ENCODE data around the gene FTO.

DNA sequence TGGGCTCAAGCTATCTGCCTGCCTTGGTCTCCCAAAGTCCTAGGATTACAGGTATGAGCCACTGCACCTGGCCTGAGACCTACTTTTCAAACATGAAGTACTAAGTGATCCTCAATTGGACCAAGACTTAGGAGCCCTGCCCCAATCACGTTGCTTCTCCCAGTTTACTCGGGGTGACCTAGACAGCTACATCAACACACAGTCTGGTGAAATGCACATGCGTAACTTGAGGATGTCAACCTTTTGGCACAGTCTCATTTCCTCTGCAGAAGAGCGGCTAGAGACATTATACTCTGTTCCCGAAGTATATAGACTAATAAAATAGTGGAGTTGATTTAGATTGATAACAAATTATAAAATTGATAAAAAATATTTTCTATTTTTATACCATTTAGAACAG, 17.1 kb downstream of the FTO start:
- TF ChIP-seq, protein P1, sequence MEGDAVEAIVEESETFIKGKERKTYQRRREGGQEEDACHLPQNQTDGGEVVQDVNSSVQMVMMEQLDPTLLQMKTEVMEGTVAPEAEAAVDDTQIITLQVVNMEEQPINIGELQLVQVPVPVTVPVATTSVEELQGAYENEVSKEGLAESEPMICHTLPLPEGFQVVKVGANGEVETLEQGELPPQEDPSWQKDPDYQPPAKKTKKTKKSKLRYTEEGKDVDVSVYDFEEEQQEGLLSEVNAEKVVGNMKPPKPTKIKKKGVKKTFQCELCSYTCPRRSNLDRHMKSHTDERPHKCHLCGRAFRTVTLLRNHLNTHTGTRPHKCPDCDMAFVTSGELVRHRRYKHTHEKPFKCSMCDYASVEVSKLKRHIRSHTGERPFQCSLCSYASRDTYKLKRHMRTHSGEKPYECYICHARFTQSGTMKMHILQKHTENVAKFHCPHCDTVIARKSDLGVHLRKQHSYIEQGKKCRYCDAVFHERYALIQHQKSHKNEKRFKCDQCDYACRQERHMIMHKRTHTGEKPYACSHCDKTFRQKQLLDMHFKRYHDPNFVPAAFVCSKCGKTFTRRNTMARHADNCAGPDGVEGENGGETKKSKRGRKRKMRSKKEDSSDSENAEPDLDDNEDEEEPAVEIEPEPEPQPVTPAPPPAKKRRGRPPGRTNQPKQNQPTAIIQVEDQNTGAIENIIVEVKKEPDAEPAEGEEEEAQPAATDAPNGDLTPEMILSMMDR (IDR thresholded peaks at IDR 0.05), result no peak
- TF ChIP-seq POLR2A (IDR thresholded peaks at IDR 0.05), result no peak
